C4-2B (cell line): Measurements from ENCODE around the gene TIGIT.

ENCODE experiments used
- H3K27ac ChIP-seq: fragments of 450-650 bp; 2 replicates; pipeline ENCODE4 v1.5.1; 2017
- CTCF ChIP-seq: fragments of 450-650 bp; conservative IDR thresholded peaks from 2 replicates; pipeline ENCODE4 v1.5.1; 2017; ENCODE audit warnings: mild to moderate bottlenecking
- ZFX ChIP-seq: fragments of 450-650 bp; IDR thresholded peaks from 2 replicates; pipeline ENCODE4 v1.6.1; 2017

Gene TIGIT

DNA sequence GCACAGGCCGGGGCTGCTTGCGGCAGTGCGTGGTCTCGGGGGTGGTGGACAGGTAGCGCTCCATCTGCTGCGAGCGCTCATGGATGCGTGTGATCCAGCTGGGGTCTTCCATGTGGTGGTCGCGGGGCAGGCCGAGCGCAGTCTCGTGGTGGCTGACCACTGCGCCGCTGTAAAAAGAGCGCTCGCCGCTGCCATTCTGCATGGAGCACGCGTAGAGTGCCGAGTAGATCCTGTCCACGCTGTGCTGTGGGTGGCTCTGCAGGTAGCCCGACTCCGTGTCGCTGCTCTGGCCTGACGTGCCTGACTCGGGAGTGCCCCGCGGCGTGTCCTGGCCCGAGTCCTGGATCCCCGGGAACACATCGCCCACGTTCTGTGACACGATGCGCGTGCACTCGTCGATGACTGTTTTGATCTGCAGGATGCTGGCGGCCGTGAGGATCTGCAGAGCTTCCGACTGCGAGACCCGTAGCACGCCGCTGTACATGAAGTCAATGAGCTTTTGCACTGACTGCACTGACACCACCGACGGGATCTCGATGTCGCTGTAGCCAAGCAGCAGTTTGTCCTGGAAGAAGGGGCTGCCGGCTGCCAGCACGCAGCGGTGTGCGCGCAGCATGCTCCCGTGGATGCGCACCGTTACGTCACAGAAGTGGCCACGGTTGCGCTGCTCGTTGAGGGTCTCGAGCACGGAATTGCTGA is 57.4 kb downstream of the TIGIT start:
- no peak overlapping the region for H3K27ac ChIP-seq
- TF ChIP-seq ZFX (no peak), CTCF (no peak)

GRCh38 chr3:114351822-114352145 is 58.0 kb downstream of the TIGIT start:
- no peak overlapping the region for H3K27ac ChIP-seq
- TF ChIP-seq ZFX (no peak), CTCF (no peak)

DNA sequence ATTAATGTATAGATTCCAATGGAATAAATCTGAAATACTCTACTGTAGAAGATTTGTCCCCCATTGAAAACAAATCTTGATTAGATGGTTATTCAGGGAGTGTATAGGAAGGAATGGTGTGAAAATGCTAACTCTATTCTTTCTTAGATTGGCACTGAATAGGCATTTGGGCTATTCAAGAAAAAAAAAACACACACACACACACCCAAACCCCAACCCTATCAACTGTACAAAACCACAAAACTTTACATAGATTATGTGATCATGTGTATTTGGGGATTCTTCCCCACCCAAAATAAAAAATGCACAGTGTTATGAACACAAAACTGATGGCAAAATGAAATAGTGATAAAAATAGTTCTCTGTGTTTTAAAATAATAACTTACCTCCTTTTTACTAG is 61.8 kb downstream of the TIGIT start:
- no peak for TF ChIP-seq CTCF
- no peak for TF ChIP-seq ZFX

DNA sequence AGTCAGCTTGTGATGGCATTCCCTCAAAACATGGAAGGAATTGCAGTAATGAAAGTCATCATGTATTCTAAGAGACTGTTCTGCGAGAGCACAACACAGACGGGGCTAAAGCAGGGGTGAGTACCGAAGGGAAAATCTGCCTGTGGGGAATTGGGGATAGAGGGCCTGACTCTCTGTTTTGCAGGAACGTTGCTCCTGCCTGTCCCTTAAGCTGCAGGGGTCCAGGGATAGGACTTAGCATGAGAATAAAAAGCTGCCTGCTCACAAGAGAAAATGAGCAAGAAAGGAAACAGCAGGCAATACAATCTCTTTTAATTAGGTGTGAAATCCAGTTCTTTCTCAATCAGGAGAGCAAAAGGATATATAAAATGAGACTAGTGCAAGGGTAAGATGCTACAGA is 62.2 kb downstream of the TIGIT start:
- H3K27ac ChIP-seq, result no peak overlapping the region
- TF ChIP-seq ZFX (no peak), CTCF (no peak)

More for the DNA sequence above, 61.8 kb downstream of the TIGIT start:
- H3K27ac ChIP-seq, result no peak overlapping the region

- no peak for TF ChIP-seq ZFX
- no peak for TF ChIP-seq CTCF
- H3K27ac ChIP-seq, result no peak overlapping the region
These were observed 62.7 kb downstream of the TIGIT start for GRCh38 chr3:114356525-114356924.
